CD4-positive, alpha-beta T cell treated with Interleukin-17A for 1 hour (primary cell): ENCODE data around the gene SFN.
A peak's percentile ranks its signal among the peaks of the same experiment; 100 is the strongest.
"Not testable (repeated sequence)": the region's sequence is repeated elsewhere in the genome, so short reads cannot be mapped to it uniquely, and the experiment has no call there.

Experiments
- DNase-seq: peaks from one replicate; pipeline ENCODE4 v3.0.0-alpha.2; 2020

The SFN gene

DNA sequence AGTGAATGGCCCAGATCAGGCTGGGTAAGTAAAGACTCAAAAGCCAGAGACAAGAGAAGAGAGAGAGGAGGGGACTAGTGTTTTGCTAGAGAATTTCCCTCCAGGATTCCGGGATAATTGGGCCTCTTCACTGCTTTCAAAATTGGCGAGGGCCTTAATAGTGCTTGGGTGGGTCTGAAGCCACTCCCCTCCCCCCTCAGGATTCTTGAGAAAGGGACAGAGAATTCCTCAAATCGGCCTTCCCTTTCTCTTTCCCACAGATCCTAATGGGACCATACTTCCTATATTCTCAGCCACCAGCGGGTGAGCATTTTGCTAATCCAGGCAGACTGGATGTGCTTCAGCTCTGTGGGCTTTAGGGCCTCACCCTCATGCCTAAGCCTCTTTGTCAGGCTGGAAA, 11.9 kb downstream of the SFN start:
- no peak for DNase-seq

DNA sequence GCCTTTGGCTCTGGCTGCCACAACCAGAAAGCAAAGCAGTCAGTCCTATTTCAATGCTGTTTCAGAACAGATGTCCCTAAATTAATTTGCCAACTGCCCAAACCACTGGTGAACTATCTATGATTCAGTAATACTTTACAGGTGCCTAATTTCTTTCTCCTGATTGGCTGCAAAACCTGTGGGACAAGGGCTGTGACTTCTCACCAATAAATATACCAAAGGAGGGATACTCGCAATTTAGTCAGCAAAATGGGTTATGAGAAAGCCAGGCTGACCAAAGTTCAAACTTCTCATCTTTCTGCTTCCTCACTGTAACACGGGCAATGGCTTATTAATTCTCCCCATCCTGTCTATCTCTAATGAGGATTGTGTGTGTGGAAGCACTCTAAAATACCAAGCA, 14.4 kb downstream of the SFN start:
- DNase-seq = no peak

DNA sequence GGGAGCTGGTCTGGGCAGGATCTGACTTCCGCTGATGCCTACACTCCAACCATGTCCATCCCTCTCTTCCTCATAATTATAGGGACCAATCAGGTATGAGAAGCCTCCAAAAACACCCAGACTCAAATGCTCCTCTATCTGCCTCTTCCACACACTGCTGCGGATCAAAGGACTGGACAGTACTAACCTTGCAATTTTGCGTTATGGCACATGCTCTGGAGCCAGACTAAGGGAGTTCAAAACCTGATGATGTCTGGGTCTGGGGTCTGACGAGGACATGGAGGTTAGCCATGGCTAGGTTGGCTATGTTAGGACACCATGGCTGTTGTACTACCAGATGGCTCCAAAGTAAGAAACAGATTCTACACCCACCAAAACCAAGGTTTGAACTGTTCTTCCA, 16.8 kb downstream of the SFN start:
- DNase-seq = no peak

DNA sequence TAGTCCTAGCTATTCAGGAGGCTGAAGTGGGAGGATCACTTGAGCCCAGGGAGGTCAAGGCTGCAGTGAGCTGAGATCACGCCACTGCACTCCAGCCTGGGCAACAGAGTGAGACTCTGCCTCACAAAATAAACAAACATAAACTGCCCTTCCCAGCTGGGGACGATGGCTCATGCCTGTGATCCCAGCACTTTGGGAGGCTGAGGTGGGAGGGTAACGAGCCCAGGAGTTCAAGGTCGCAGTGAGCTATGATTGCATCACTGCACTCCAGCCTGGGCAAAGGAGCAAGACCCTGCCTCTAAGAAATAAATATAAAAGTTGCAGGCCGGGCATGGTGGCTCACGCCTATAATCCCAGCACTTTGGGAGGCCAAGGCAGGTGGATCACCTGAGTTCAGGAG, 18.7 kb downstream of the SFN start:
- not testable (repeated sequence) for DNase-seq

DNA sequence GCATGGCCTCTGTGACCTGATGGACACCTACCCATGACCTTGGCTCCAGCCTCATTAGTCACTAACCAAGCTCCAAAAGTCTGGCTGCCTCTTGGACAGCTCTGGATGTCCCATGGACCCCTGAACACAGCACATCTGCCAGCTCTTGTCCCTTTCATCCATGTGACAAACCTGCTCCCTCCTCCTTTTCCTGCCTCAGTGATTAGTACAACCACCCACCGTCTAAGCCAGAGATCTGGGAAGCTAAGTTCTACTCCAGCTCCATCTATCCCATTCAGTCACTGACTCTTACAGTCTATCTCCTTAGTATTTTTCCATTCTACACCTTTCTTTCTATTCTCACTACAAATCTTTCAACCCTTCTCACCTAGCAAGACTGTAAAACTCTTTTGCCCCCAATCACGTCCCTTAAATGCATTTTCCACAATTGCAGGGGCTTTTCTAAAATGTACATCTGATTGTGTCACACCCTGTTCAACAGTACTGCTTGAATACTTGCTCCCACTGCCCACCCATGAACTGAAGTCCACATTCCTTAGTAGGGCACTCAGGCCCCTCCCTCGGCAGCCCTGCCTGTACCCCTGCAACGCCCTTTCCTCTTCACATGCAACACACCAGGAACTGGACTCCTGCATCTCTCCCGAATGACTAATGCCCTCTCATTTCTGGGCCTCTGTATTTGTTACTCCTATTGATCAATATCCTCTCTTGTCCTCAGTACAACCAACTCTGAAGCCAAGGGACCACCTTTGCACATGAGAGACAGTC, 19.9 kb downstream of the SFN start:
- DNase-seq = no peak

DNA sequence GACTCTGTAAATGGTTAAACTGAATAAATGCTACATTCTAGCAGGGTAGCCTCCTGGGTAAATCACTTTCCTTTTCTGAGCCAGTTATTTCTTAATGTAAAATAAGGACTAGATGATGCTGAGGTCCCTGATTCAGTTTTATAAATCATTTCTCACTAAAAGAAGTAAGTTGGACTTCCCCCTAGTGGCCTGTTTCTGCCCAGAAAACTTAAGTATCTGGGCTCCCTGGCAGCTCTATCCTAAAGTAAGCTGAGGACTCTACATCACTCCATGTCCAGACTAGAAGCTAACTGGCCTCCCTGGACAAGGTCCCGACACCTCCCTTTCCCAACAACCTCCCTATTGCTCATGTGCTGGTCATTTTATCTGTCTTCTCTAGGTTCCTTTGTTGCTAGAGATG, 24.2 kb downstream of the SFN start:
- DNase-seq = peak; percentile 43

DNA sequence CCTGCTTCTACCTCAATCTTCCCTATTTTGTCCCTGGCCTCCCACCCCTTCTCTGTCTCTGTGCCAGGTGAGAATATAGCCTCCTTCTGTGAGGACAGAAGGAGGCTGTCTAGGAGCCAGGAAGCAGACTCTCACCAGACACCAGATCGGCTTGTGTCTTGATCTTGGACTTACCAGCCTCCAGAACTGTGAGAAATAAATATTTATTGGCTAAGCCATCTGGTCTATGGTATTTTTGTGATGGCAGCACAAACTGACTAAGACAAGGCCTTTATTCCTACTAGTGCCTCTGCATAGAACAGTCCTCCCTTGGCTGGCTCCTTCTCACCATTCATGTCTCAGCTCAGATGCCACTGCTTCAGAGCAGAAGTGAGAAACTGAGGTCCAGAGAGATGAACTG, 25.3 kb downstream of the SFN start:
- no peak for DNase-seq

DNA sequence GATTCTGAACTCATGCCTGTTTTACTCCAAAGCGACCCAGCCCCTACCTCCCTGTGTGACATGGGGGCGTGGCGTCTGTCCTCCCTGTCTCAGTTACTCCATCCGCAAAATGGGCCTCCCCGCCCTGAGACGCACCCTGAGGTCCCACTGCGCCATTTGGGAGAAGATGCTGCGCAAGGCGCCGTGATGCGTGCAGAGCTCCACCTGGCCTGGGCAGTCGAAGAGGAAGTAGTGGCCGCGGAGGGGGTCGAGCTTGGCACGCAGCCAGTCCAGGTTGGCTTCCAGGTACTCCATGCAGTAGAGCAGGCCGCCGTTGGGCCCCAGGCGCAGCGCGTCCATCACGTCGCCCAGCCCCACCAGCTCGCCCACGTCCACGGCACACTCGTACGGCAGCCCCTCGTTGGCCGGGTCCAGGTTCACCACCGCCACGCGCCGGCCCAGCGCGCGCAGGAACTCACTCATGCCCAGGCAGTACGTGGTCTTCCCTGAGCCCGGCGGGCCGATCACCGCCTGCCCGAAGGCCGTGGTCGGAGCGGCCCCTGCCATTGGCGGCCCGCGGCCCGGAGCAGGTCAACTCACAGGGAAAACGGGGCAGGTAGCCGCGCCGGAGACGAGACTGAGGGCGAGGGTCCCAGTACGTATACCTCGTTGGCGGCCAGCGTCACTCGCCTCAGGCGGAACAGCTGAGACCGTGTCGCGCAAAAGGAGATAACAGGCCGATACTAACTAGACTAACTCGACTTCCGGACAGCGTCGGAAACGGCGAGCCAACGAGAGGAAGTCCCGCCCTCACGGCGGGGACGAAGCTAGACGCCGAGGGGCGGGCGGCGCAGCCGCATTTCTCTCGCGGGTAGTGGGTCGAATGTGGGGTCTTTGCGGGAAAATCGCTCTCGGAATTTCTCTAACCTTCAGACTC, 26.9 kb downstream of the SFN start, which contains the start of gene GPN2:
Gene GPN2 (minus strand): TSS at position 733 of the 916 bp plus-strand sequence. CDS start 187 bp downstream, at position 546.
- DNase-seq = peak; percentile 83

DNA sequence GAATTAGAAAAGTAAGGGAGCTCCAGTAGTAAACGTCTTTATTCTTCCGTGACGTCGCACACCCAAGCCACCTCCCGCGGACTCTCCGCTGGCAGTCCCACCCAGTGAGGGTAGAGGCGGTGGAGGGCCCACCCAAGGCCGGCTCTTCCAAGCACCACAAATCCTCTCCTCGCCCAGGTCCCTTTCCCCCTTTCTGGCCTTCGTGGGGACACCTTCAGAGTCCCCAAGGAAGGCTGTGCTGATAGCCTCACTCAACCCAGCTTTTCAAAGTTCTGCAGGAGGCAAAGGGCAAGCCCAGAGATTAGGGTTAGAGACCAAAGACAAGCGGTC, 27.5 kb downstream of the SFN start:
- DNase-seq = no peak

DNA sequence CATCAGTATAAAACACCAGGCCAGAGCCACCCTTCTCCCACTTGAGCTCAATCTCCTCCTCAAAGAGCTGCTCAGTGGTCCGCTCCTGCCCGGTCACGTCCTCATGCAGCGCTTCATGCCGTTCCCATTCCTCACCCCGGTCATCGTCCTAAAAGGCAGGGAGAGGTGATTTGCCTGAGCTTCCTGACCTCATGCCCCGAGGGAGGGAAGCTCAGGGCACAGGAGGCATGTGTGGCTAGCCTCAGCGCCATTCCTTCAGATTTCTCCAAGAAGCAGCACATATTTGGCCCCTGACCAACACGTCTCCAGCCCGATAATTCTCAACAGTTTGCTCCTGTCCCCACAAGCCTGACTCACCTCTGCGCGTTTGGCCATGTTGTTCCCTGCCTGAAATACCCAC, 31.3 kb downstream of the SFN start:
- DNase-seq = no peak

DNA sequence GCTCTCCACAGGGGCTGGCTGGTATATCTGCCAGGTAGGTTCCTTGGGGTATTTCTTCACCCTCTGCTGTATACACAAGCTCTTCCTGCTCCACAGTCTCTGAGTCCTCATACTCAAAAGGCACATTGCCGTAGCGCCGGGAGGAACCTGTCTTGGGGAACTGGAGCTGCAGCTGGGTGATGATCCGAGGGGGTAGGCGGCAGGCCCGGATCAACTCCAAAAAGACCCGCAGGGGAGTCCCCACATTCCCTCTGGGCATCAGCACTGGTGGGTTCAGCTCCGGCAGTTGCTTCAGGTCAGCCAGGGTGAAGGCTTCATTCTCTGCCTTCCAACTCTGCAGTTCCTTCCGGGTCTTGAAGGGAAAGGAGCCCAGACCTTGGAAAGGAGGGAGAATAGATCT, 34.4 kb downstream of the SFN start:
- DNase-seq = no peak

DNA sequence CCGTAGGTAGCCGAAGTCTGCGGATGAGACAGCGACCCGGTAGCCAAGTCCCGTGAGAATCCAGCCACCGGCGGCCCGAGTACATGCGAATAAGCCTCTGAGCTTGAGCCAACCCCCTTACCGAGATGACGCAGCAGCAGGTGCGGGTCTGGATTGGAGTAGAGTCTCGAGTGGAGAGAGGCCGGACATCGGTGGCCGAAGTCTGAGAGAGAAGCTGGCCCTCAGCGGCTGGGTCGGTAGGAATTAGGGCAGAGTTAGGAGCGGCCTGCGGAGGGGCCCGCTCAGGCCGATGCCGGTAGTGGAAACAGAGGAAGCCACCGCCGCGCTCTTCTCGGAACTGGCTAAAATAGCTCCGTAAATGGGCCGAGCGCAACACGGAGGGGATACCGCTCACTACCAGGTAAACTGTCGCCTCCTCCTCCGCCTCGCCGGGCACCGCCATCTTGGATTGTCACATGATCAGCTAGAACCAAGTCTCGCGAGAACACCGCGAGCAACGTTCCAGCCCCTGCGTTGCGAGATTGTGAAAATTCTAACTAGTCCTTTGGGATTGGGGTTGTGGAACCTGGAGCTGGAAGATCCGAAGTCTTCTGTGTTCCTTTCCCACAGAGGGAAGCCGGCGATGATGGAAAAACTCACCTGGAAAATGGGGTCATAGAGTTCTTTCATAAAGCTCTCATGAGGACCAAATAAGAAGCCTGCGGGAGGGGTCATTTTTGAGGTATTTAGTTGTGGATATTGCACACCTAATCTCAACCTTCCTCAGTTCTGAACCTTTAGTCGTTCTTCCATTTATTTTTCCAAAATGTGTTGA, 37.3 kb downstream of the SFN start, which contains the start of gene GPATCH3:
Gene GPATCH3 (minus strand): TSS at position 467 of the 814 bp plus-strand sequence. CDS start 25 bp downstream, at position 442.
- DNase-seq = peak; percentile 91

DNA sequence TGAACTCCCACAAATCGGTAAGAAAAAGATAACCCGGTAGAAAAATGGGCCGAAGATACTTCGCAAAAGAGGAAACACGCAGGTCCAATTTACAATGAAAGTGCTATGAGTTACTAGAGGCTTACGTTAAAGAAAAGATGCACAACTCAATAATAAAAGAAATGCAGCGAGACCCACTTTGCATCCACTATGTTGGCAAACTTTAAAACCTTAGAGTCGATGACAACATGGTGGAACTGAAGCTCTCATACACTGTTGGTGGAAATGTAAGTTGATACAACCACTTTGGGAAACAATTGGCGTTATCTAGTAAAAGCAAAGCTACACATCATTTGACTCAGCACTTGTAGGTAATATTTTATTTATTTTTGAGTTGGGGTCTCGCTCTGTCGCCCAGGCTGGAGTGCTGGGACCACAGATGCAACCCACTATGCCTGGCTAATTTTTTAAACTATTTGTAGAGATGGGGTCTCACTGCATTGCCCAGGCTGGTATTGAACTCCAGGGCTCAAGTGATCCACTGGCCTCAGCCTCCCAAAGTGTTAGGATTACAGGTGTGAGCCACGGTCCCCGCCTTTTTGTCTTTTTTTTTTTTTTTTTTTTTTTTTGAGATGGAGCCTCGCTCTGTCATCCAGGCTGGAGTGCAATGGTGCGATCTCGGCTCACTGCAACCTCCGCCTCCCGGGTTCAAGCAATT, 38.0 kb downstream of the SFN start:
- no peak for DNase-seq

DNA sequence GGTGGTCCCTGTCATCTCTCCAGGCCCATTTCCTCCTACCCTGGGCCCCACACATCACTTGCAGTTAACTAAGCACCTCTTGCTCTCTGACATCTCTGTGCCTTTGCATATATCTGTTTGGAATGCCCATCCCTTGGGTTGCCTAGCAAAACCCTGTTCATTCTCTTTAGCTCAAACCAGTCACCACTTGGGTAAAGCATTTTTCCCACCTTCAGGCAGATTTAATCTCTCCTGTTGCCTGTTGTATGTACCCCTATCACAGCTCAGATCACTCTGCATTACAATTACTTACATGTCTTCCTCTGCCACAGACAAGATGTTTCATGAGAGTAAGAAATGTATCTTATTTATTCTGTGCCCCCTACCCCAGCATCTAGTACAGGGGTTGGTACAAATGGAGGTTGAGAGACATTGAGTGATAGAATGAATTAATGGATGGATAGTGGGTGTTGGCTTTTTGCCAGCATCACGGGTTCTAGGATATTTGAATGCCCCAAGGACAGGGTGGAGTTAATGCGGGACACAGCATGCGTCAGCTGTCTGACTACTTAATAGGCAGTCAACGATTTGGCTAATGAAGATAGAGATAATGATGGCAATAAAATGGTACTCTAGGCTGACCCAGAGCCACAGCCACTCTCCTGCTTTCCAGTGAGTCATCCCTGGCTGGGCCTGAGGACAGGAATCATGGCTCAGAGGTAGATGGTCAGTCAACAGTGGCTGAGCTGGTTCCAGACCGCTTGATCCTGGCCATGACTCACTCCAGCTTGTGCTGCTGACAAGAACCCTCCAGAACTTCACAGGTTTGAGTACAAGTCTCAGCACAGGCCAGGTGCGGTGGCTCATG, 44.3 kb downstream of the SFN start:
- no peak for DNase-seq

DNA sequence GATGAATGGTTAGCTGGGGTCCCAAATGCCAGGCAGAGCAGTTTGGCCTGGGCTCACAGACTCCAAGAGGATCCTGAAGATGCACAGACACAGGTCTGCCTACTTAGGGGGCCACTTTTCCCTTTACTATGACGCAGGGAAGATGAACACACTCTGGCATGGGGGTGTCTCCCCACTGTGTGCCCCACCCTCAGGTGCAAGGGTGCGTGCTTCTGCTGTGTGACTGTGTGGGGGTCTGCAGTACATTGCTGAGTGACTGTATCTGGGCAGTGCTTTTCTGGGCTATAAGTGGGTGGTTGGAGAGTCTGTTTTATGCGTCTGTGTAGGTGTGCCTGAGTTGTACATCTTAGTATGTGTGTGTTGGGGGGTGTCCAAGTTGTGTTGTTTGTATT, 47.0 kb downstream of the SFN start:
- no peak for DNase-seq

DNA sequence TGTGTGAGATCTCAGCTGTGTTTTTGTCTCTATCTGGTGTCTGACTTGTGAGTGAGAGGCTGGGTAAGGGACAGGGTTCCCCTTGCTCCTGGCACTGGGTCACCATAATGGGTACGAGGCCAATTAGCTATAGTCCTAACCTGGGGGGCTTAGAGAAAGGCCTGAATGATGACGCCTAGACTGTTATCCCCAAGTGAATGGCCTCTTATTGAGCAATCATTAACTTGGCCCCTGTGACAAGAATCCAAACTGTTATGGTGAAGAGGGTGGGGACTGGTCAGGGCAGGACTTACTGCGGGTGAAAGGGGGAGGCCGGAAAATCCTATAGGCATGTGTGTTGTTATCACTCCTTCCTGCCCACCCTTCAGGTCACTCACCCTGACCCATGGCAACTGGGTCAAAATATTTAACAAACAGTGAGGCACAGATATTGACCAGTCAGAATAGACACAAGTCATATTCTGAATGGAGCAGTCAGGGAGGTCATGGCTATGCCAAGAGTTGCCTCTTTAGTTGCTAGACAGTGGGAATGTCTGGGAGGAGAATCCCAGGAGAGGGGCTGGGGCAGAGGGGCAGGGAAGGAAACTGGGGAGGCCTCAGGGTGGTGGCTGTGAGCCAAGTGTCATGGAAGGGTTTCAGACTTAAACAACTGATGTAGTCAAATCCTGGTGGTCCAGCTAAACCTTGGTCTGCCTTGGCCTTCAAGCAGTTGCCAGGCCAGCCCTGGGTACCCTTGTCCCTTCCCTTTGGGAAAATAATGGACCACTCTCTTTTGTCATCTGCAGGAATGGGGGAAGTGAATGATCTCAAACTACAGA, 47.6 kb downstream of the SFN start:
- DNase-seq = no peak

DNA sequence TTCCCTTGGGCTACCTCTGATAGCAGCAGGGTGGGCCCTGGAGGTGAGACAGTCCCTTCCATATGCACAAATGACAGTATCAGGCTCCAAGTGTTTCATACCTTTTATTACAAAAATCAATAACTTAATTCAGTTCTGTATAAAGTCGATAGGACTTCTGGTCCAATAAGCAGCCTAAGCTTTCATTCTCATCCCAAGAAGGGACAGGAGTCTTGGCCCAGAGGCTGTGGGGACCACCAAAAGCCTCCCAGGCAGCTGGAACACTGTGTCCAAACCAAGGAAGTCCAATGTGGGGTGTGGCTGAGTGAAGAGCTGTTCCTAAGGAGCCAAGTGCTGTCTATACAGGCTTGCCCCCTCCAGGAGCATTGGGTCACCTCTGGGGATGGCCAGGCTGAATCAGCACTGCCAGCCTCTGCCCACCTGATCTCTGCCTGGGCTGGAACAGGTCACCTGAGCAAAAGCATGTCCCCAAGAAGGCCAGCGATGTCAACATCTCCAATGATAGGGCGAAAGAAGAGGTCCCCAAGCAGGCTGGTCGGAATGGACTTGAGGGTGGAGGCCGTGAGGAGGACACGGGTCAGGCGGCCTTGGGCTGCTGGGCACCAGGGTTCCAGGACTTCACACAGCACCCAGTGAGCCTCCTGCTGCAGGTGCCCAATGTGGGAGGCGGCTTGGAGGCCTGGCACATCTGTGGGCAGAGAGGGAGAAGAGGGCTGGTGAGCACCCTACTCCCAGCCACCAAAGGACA, 48.6 kb downstream of the SFN start:
- no peak for DNase-seq

DNA sequence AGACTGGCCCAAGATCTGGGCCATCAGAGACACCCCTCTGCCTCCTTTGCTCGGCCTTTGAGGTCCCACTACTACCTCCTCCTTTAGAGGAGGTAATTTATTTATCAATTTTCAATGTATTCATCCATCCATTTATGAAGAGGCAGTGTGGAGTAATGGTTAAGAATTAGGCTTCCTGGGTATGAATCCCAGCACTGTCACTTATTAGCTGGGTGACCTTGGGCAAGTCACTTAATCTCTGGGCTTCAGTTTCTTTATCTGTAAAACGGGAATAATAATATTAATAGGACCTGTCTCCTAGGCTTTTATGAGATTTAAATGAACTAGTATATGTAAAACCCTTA, 49.2 kb downstream of the SFN start:
- no peak for DNase-seq

DNA sequence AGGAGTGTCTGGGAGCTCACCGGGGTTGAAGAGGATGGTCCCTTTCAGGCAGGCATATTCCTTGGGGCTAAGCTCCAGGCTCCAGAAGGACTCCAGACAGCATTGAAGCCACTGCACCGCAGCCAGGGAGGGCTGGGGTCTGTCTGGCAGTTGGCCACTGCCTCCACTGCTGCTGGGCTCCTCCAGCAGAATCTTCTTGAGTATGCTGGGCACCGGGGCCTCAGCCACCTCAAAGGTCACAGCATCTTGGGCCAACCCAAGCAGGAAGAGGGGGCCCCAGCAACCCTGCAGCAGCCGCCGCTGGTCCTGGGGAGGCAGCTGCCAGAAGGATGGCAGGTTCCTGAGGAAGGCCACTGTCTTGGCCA, 50.4 kb downstream of the SFN start:
- DNase-seq = no peak
